HG03025 (cell line): Measurements from ENCODE around the gene MED13L.

ENCODE experiments used
- ATAC-seq: cut with Tn5 transposase; IDR thresholded peaks from one replicate; pipeline ENCODE4 v1.9.1; 2021; ENCODE audit warnings: mild to moderate bottlenecking, moderate library complexity; ENCODE audit not compliant: unreplicated experiment, low FRiP score

Gene MED13L

DNA sequence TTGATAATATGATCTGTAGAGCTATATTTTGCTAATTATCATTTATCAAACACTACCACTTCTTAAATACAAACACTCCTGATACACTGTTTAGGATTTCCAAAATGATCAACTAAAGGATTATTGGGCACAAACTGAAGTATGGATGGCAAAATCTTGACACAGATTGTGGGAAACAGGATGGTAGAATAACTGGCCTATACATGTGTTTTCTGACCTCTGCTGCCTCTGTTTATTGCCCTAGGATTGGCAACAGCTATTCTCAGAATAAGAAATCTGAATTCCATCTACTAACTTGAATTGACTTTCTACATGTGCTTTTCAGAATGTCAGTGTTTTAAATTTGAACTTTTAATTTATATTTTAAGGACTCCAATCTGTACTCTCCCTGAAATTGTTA lies 209.1 kb downstream of the MED13L start:
- ATAC-seq = no peak

DNA sequence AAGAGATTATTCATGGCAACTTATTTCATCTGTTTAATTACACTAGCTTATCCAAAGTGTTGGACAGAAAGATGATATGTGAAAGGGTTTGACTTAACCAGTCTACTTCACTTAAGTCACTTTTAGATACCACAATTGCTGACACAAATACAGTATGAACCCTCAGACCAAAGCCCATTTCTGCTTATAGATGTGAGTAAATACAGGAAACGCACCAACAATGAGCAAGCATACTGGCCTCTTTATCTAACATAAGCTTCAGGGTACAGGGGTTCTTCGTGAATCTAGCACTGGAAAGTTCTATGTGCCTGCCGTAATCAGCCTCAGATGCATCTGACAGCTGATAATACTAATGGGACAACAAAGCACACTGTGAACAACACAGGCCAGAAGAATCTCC lies 209.6 kb downstream of the MED13L start:
- ATAC-seq = no peak

DNA sequence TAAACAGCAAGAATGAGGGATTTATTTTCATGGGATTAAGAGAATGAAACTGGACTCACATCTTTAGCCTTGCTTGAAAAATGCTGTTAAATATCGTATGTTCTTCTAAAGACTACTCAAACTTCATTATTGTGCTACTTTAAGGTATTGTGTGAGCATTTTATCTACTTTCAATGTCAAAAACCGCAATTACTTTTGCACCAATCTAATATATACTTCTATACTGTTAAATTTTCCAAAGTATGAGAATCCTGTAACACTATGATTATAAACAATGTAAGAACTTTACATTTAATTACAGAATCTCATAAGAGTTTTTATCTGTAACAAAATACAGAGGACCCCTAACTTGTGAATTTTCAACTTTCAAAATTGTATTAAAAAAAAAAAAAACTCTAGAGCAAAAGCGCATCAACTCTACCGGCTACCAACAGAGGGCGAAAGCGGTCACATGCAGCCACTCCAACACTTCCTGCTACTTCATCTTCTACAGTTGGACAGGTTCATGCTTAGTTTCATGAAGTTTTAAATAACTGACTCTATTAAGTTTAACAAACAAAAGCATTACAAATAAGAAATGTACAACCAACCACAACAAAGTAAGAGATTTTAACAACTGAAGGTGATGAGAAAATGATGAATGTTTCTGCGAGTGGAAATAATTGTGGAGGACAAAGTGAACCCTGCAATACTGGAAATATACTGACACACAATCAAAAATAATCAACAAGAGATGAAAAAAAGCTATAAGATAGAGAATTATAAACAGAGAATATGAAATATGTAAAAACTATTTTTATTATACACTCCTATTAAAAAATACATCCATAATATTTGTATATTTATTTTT lies 210.9 kb downstream of the MED13L start:
- ATAC-seq = no peak

DNA sequence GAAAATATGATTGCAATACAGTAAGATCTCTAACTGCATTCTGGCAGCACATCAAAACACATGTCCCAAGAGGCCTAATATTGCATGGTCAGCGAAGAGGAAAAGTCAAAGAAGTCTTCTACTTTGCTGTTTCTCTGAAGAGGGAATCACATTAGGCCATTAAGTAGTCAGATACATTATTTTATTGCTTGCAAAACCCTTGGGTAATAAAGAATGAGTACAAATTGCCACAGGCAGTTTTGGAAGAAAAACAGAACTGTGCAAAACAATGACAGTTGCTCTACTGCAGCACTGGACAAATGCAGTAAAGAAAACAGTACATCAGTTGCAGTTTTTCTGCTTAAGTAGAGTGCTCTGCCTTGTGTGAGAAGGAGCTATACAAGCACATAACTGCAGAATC lies 211.9 kb downstream of the MED13L start:
- no peak for ATAC-seq

DNA sequence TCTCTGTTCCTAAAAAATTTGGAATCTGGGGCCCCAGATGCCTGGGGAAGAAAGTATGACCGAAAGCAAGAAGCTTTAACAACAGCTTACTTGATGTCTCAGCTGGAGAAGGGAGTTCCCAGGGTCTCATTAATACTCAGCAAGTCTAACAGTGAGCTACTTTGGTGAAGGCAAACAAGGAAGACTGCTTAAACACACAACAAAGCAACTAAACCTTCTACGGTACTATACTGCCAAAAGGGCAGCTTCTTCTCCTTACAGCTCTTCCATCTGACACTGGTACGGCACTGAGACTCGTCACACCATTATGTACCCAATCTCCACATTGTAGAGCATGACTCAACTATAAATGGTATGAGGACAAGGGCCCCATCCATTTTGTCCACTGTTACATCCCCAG lies 213.0 kb downstream of the MED13L start:
- no peak for ATAC-seq

DNA sequence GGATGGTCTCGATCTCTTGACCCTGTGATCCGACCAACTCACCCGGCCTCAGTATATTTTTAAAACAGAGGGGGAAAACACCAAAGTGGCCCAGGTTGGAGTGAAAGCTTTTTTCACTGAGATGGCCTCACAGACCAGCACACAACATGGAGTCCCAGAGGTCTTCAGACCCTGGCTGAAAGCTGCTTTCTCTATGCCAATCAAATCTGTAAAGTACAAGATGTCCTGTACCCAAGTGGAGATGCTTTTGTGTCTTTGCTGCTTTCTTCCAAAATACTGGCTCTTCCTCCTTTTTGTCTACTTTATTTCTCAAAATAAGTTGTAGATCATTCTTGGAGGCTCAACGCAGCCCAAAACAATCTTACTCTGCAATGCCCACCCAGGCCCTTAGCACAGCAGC lies 214.8 kb downstream of the MED13L start:
- no peak for ATAC-seq

DNA sequence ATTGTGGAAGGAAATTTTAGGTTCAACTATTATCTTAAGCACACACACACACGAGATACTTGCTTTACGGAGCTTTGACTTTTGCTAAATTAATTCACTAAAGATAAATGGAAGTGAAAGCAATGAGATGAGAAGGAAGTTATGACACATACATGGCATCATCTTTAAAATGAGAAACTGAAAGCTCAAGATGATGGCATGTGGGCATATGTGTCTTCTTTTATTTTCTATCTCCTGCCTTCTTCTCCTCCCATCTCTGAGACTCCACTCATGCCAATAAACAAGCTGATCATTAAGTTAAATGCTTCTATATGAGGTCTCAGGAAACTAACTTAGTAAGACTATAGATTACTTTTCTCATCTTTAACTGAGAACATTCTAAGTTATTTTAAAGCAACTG lies 216.7 kb downstream of the MED13L start:
- no peak for ATAC-seq

DNA sequence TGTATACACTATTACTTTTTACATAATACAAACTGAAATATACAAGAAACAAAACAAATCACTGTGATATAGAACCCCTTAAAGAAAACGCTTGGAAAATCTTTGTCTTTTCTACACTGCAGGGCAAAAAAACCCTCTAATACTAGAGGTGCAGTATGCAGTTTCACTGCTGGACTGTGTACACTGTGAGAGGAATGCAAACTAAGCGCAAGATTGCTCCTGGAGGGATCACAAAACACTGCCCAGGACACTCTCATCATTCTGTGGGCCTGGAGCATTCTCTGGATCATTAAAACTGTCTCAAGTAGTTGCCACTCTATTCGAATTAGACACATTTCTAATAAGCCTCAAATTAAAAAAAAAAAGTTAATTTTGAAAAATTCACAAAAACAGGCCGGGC lies 217.6 kb downstream of the MED13L start:
- no peak for ATAC-seq

DNA sequence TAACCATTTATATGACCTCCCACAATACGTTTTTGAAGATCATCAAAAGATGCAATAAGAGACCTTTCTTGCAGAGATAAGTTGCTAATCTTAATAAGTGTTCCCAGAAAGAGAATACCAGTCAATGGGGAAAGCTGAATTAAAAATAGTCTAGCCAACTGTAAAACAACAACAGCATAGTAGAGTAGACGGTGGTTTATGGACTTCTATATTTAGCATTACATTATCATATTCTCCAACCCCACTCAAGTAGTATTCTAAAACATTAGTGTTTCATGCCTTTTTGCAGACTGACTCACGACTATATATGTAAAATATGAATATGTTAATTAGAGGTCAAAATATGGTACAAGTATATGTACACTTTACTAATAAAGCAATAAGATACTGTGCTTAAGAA lies 218.9 kb downstream of the MED13L start:
- no peak for ATAC-seq

DNA sequence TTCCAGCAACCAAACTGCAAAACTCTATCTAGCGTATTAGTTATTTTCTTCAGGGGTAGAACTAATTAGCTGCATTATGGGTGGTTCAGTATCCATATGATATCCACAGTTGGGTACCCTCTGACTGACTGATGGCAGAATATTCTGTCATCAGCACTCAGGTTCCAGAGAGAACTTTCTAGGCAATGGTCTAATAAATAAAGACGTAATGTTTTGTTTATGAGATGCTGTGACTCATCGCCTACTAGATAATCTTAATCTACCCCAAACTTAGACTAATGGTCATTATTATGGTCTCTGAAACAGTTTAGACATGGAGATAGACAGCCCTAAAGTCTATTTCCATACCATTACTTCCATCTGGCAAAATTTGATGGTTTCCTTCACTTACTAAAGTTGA lies 220.1 kb downstream of the MED13L start:
- no peak for ATAC-seq

DNA sequence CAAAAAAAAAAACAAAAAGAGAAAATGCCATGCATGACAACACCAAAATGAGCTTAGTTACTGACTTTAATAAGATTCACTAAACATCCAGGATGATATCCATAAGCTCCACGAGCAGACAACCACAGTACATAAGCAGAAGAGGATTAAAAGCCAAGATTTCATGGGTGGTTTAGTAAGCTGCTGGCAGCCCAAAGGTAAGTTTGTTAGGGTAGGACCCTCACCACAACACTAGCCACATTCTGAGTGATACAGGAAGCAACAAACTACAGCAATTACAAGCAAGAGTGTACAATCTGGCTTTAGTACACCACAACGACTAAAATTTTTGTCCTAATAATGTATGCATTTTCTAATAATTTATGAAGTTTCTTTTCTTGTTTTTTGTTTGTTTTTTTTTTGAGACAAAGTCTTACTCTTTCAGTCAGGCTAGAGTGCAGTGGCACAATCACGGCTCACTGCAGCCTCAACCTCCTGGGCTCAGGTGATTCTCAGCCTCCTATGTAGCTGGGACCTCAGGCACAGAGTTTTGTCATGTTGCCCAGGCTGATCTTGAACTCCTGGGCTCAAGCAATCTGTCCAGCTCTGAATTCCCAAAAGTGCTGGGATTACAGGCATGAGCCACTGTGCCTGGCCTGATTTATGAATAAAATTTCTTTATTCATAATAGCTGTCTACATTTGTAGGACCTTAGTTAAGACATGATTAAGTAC lies 221.4 kb downstream of the MED13L start:
- ATAC-seq = no peak

DNA sequence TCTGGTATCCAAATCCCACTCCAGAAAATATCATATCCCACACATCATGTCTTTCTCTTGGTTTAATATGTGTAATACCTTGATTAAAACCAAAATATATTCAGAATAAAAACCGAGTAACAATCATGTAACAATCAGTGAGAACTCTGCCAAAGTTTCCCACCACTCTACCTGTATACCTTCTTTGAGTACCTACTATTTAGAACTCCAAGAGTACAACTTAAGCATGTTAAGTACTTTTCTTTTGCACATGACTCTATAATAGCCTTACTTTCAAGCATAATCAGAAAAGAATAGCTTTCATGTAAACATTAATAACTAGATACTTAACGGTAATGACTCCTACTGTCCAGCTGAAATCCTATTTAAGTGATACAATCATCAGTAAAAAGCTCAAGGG lies 223.2 kb downstream of the MED13L start:
- no peak for ATAC-seq

DNA sequence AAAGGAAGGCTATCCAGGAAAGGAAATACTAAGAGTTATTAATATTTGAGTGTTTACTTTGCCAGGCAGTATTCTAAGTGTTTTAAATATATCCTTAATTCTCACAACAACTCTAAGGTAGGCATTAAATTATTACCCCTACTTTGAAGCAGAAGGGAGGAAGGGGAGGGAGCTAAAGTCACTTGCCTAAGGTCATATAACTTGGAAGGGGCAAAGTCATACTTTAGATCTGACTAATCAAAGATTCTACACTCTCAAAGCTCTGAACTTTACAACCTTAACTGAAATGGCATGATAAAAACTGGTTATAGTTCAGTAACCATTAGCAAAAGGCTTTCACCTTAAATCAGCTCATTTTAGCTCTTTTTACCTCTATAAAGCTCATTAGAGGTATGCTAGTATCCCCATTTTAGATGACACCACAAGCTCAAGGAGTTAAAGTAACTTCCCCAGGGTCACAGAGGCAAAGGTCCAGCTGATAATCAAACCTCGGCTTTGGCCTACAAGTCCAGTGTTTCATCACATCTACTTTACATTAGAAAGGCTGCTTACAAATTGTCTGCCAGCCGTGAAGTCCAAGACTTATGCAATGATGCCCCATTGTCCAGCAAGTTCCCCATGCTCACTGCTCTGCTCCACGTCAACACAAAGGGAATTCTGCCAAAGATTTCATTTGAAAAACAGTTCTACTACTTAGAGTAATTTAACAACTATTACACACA lies 223.9 kb downstream of the MED13L start:
- no peak for ATAC-seq

DNA sequence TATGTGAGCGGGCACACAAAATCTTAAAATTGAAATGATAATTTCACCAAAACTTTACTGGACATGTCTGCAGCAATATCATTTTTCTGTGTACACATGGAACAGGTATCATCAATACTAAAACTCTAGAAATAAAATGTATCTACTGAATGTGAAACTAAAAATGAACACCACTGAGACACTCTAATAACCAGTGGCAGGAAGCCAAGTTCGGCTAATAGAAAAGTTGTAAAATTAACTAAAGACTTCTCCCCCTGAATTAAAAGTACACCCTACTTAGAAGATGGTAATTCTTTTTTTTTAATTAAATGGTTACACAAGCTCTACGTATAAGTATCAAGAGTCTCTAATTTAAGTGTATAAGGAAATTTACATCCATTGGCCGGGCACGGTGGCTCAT lies 227.2 kb downstream of the MED13L start:
- no peak for ATAC-seq

DNA sequence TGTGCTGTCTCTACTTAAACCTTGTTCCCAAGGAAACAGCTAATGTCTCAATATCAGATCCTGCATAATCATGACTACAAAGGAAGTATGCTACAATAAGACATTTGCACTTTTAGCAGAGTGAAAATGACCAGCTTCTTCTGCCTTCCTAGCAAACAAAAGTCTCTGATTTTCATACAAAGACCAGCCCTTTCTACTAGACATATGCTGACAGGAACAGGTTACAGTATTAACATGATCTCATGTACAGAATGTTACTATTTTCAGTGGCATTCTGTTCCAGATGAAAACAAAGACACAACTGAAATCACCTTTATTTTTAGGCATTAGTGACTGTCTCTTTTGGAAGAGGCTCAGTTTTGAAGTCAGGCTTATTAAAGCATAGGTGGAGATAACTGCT lies 228.6 kb downstream of the MED13L start:
- no peak for ATAC-seq

DNA sequence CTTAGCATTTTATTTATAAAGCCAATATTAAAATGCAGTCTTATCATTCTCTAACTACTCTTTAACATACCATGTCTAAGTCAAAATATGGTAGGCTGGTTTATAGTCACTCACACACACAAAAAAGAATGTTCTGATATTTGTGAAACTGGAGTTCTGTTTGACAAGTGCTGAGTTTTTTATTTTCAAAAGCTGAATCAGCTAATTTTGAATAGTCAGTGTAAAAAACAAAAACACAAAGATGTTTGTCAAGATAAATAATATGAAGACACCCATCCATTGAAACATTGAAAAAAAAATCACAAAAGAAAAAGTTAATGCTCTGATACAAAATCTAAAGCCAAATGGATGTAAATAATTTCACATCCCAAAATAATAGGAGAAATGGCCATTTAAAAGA lies 231.5 kb downstream of the MED13L start:
- no peak for ATAC-seq

DNA sequence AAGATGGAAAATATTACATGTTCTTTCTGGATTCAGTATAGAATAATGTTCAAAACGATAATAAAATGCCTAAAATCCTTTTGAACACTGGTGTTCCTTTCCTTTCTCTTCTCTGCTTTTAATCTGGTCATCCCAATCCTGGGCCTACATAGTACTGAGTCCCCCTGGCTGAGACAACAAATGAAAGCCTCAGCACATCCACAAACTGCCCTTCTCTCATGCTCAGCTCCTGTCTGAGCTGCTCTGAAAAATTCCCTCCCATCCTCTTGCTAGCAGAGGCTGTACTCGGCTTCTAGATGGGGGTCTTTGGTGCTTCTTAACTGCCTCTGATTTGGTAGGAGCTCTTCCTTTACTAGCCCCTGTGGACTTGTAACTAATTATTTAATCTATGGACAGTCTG lies 232.3 kb downstream of the MED13L start:
- no peak for ATAC-seq

DNA sequence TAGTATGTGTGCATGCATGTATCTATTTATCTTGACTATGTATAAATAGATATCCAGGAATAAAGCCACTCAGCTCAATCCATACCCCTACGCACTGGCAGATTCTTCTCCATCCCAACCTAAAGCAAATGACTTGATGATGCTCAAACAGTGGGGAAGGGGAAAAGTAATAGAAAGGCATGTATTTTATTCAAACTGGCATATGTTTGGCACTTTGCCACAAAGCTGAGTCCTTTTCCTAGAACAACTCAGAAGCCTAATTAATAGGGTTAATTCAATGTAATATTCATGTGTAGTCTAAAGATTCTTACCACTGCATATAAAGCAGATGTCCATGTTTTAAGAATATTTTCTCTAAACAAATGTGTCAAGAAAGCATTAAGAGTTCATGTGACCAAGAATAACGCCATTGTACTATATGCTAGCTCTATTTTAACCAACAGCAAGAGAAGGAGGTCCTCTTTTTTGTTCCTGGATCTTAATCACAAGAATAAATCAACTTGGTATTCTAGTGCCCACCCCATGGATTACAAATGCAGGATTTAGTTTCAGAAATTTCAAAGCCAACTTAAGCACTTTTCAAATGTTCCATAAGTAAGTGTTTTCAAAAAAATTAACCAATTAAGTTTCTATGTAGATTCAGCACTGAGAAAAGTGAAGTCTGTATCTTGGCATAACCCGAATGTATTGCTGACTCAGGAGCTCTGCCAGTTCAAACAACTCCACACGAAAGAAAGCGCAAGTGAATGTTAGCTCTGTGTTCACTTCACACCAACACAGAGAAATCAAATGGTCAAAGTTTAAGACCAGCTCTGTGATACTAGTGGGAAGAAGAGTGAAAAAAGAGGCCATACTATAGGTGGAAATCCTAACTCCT lies 233.6 kb downstream of the MED13L start:
- ATAC-seq = no peak

DNA sequence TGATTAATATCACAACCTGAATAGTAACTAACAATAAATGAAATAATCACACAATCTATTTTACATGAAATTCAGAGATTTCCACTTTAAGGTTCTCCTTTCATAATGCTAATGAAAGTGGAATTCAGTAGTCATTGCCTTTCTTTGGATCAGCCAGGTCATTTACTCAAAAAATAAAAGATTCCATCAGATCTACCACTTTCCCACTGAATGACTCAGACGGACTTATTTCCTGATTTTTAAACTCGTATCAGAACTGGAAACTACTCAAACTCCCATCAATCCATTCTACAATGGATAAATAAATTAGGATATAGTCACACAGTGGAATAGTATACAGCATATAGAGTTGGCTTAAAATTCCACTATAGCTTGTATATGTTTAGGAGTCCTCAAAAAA lies 237.1 kb downstream of the MED13L start:
- no peak for ATAC-seq

DNA sequence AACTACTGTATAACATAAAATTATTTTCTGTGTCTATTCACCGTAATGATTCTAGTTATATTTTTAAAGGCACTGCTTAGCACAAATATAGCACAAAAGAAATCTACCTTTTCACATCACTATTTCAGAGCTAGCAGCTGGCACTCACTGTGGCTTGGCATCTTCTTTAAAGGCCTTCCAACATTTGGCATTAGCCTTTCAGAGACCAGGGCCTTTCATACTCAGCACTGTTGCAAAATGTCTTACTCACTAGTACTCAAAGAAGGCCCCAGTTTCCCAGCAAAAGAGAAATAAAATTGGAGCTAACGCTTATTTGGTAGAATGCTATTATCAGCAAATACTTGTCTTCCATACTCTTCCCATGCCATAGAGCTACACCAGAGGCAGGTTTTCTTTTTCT lies 238.4 kb downstream of the MED13L start:
- no peak for ATAC-seq
